Left renal cortex interstitium (tissue), 4 donors: ENCODE results near the gene KCNG4. TPM values are rescaled to one million over a fixed set of nuclear protein-coding genes. Genes with fewer than 3 reads are reported as not detected.

Source experiments
- polyA plus RNA-seq, 4 donors: library from polyadenylated mRNA; unstranded; fragments of 120-200 nt; gene quantifications; one replicate each; pipeline ENCODE4 v1.2.1, GENCODE V29; 2013; ENCODE audit not compliant: insufficient read length in 4 of 4

The KCNG4 gene
- polyA plus RNA-seq, 4 donors: 0.08 to 0.10 TPM; not detected in 2

Other genes with a start within 250 kb of the KCNG4 start
- under 1 TPM in 1 of 4 donors, not detected in 3; 0.14 TPM for gene SLC38A8, start 197.2 kb downstream of the KCNG4 start, polyA plus RNA-seq
- gene MBTPS1, start 123.1 kb downstream of the KCNG4 start, polyA plus RNA-seq: 100 to 1,000 TPM; 106 to 121 (median 117) TPM
- gene HSDL1, start 94.8 kb downstream of the KCNG4 start, polyA plus RNA-seq: 10 to 100 TPM; 44.3 to 47.8 (median 46.3) TPM
- 1 to 10 TPM; 2.7 to 9.0 (median 5.2) TPM for gene DNAAF1, start 94.7 kb downstream of the KCNG4 start, polyA plus RNA-seq
- 10 to 100 TPM; 28.1 to 70.0 (median 43.5) TPM for gene TAF1C, start 53.0 kb downstream of the KCNG4 start, polyA plus RNA-seq
- under 1 TPM in 3 of 4 donors, not detected in 1; 0.27 to 0.51 (median 0.31) TPM for gene ADAD2, start 48.9 kb downstream of the KCNG4 start, polyA plus RNA-seq
- 1 to 10 TPM; 3.1 to 4.3 (median 3.6) TPM for gene WFDC1, start 54.9 kb upstream of the KCNG4 start, polyA plus RNA-seq
- 1 to 10 TPM in 2 of 4 donors, under 1 TPM in 2; 0.62 to 2.2 (median 1.1) TPM for gene ATP2C2, start 128.5 kb upstream of the KCNG4 start, polyA plus RNA-seq